ENCODE measurements around the gene MR1.

DNA sequence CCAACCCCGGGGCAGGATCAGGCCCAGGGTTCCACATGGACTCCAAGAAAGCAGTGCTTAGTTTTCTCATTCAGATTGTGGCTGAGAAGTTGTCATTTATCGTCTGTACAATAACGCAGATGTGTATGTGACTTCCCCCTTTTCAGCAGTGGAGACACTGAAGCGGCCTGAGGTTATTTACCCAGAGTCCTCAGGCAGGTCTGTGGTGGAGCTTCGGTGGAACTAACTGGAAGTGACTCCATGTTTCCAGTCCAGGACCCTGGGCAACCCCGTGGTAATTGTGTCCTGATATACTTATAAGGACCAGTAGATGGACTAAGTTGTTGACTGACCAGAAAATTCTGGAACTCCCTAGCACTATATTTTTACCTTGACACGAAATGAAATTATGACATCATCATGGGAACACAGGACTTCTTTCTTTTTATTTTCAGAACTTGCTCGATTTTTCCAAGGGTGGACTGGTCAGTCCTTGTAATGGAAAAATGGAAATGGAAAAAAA, 53.7 kb downstream of the MR1 start:
- TF ChIP-seq EZH2 (IDR thresholded peaks at IDR 0.05; ENCODE audit: insufficient read depth, low read length) (no peak), CTCF (IDR thresholded peaks at IDR 0.05; ENCODE audit: insufficient read depth, low read depth, low read length) (no peak)
